Measurements from ENCODE around the gene TRIM46. TPM values are rescaled to one million over a fixed set of nuclear protein-coding genes. Genes with fewer than 3 reads are reported as not detected.
A peak's percentile ranks its signal among the peaks of the same experiment; 100 is the strongest.

Gene TRIM46
- total RNA-seq, 2 experiments from 2014 or later = 17.8 to 18.3 TPM

- Mint-ChIP-seq H3K9me3 (no peaks in the 10 kb centered on the region), H3K27ac (peak overlapping the region; percentile 96), H3K27me3 (no peaks in the 10 kb centered on the region), H3K36me3 (ENCODE audit: low read depth) (peaks cover 56% of the 10 kb centered on the region), H3K4me1 (peaks cover 56% of the 10 kb centered on the region), H3K4me3 (peak overlapping the region; percentile 18)
- POLR2A ChIA-PET = interaction anchor here (1.2 to 7.5 kb wide), 5 partner anchors 8 to 50 kb away, joined by 8 to 133 read pairs (median 17); partner anchors contain the start of genes MTX1 and THBS3
- peak; percentile 88 for DNase-seq
- CTCF ChIA-PET = interaction anchor here (0.7 to 5.0 kb wide), 13 partner anchors 17 to 92 kb away, joined by 3 to 93 read pairs (median 11); no protein-coding TSS in a partner anchor
Observed at GRCh38 chr1:155176544-155177071, 3.0 kb downstream of the TRIM46 start.

DNA sequence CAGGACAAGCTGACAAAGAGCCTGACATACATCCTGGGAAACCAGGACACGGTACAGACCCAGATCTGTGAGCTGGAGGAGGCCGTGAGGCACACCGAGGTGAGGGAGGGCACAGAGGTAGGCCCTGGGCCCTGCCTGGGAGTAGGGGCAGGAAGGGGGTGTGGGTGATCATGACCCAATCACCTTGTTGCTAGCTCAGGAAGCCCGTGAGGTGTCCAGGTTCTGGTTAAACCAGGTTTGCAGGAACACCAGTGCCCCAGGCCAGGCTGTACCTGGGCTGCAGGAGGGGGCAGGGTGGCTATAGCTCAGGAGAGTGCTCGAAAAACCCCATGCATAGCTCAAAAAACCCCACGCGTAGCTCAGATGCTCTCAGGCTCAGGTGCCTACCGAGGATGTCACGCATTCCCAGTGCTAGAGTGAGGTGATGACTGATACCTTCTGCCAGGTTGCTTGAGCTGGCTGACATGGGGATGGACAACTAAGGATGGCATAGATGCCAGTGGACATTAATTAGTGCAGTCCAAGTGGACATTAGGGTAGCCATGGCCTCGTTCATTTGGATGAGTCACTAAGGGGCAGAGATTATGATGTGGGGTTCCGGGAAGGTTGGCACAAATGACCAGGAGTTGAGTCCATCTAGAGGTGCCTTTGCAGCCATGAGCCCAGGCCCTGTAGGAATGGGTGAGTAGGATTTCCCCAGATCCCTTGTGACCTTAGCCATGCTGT lies 3.7 kb downstream of the TRIM46 start:
- POLR2A ChIA-PET = interaction anchor here (1.2 to 7.5 kb wide), 5 partner anchors 16 to 146 kb away, joined by 3 to 133 read pairs (median 8); partner anchors contain the start of genes MTX1 and THBS3
- no peak overlapping the region for H3K4me3 Mint-ChIP-seq
- CTCF ChIA-PET = interaction anchor here (0.7 to 2.7 kb wide), 9 partner anchors 16 to 93 kb away, joined by 3 to 21 read pairs (median 8); no protein-coding TSS in a partner anchor
- H3K9me3 Mint-ChIP-seq = no peaks in the 10 kb centered on the region
- H3K36me3 Mint-ChIP-seq (ENCODE audit: low read depth) = peaks cover 56% of the 10 kb centered on the region
- no peak overlapping the region for H3K27ac Mint-ChIP-seq
- no peak for DNase-seq
- H3K27me3 Mint-ChIP-seq = no peaks in the 10 kb centered on the region
- H3K4me1 Mint-ChIP-seq = peaks cover 53% of the 10 kb centered on the region

DNA sequence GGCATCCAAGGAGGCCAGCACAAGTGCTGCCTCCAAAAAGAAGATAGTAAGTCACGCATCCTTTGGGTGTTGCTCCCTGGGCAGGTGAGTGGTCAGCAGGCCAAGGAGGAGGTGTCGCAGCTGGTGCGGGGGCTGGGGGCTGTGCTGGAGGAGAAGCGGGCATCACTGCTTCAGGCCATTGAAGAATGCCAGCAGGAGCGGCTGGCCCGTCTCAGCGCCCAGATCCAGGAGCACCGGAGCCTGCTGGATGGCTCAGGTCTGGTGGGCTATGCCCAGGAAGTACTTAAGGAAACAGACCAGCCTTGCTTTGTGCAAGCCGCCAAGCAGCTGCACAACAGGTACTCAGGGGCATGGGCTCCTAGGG lies 4.3 kb downstream of the TRIM46 start:
- CTCF ChIA-PET = interaction anchor here (1.3 to 2.7 kb wide), 7 partner anchors 15 to 93 kb away, joined by 4 to 21 read pairs (median 9); no protein-coding TSS in a partner anchor
- POLR2A ChIA-PET = interaction anchor here (1.0 to 7.5 kb wide), 6 partner anchors 15 to 145 kb away, joined by 3 to 133 read pairs (median 7); partner anchors contain the start of genes MTX1 and THBS3
- no peak overlapping the region for H3K27ac Mint-ChIP-seq
- peaks cover 51% of the 10 kb centered on the region for H3K4me1 Mint-ChIP-seq
- H3K36me3 Mint-ChIP-seq (ENCODE audit: low read depth) = peaks cover 57% of the 10 kb centered on the region
- H3K27me3 Mint-ChIP-seq = no peaks in the 10 kb centered on the region
- no peaks in the 10 kb centered on the region for H3K9me3 Mint-ChIP-seq
- H3K4me3 Mint-ChIP-seq = no peak overlapping the region
- no peak for DNase-seq

- Mint-ChIP-seq H3K36me3 (ENCODE audit: low read depth) (peaks cover 58% of the 10 kb centered on the region), H3K4me3 (no peak overlapping the region), H3K9me3 (no peaks in the 10 kb centered on the region), H3K4me1 (peaks cover 47% of the 10 kb centered on the region), H3K27ac (no peak overlapping the region), H3K27me3 (no peaks in the 10 kb centered on the region)
- CTCF ChIA-PET = interaction anchor here (1.5 to 2.7 kb wide), 4 partner anchors 15 to 94 kb away, joined by 4 to 21 read pairs (median 8); no protein-coding TSS in a partner anchor
- POLR2A ChIA-PET = interaction anchor here (1.0 to 7.5 kb wide), 4 partner anchors 15 to 145 kb away, joined by 3 to 133 read pairs (median 4); no protein-coding TSS in a partner anchor
- DNase-seq = no peak
Observed at GRCh38 chr1:155178441-155179111, 4.9 kb downstream of the TRIM46 start.

- no peak overlapping the region for H3K27ac Mint-ChIP-seq
- H3K9me3 Mint-ChIP-seq = no peaks in the 10 kb centered on the region
- H3K36me3 Mint-ChIP-seq (ENCODE audit: low read depth) = peaks cover 60% of the 10 kb centered on the region
- H3K4me3 Mint-ChIP-seq = no peak overlapping the region
- H3K4me1 Mint-ChIP-seq = peaks cover 42% of the 10 kb centered on the region
- ChIA-PET CTCF (interaction anchor here (2.7 kb wide), 1 partner anchor 14 kb away, joined by 21 read pairs; no protein-coding TSS in a partner anchor), POLR2A (interaction anchor here (1.3 kb wide), 1 partner anchor 47 kb away, joined by 3 read pairs; no protein-coding TSS in a partner anchor)
- no peak for DNase-seq
- no peaks in the 10 kb centered on the region for H3K27me3 Mint-ChIP-seq
Observed at GRCh38 chr1:155179112-155180031, 5.7 kb downstream of the TRIM46 start.

GRCh38 chr1:155181371-155182051 lies 7.9 kb downstream of the TRIM46 start:
- CTCF ChIA-PET = interaction anchor here (1.0 to 1.3 kb wide), 3 partner anchors 9 to 93 kb away, joined by 3 to 4 read pairs (median 3); partner anchors contain the start of gene KRTCAP2
- DNase-seq = no peak
- POLR2A ChIA-PET = no interaction called here
- Mint-ChIP-seq H3K9me3 (no peaks in the 10 kb centered on the region), H3K4me3 (no peak overlapping the region), H3K27ac (no peak overlapping the region), H3K36me3 (ENCODE audit: low read depth) (peaks cover 53% of the 10 kb centered on the region), H3K4me1 (peaks cover 23% of the 10 kb centered on the region), H3K27me3 (no peaks in the 10 kb centered on the region)

DNA sequence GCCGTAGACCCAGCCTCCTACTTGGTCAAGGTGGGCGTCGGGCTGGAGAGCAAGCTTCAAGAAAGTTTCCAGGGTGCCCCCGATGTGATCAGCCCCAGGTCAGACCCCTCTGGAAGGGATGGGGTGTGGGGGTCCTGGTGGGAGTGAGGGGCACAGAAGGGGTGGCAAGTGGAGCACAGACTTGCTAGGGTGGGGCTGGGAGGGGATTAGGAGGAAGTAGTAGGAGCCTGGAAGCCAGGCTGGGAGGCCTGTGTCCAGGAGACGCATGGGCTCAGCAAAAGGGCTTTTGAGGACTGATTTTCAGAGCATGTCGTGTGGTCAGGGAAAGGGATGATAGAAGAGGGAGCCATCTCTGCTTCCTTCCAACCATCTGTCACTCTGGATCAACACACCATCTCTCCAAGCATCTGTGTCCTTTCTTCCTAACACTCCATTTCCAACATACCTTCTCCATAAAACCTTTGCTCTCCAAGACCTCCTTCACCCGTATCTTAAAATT lies 8.5 kb downstream of the TRIM46 start:
- Mint-ChIP-seq H3K27ac (no peak overlapping the region), H3K4me3 (no peak overlapping the region), H3K4me1 (peaks cover 17% of the 10 kb centered on the region), H3K27me3 (no peaks in the 10 kb centered on the region), H3K9me3 (no peaks in the 10 kb centered on the region), H3K36me3 (ENCODE audit: low read depth) (peaks cover 48% of the 10 kb centered on the region)
- POLR2A ChIA-PET = interaction anchor here (4.1 kb wide), 1 partner anchor 11 kb away, joined by 26 read pairs; no protein-coding TSS in a partner anchor
- CTCF ChIA-PET = interaction anchor here (1.1 kb wide), 1 partner anchor 9 kb away, joined by 3 read pairs; the partner anchor contains the start of gene KRTCAP2
- no peak for DNase-seq

DNA sequence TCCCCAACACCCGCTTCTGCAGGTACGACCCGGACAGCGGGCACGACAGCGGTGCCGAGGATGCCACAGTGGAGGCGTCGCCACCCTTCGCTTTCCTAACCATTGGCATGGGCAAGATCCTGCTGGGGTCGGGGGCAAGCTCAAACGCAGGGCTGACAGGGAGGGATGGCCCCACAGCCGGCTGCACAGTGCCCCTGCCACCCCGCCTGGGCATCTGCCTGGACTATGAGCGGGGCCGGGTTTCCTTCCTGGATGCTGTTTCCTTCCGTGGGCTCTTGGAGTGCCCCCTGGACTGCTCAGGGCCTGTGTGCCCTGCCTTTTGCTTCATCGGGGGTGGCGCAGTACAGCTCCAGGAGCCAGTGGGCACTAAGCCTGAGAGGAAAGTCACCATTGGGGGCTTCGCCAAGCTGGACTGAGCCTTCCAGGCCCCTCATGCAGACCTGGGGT lies 10.1 kb downstream of the TRIM46 start:
- ChIA-PET CTCF (interaction anchor here (1.6 kb wide), 1 partner anchor 10 kb away, joined by 6 read pairs; no protein-coding TSS in a partner anchor), POLR2A (interaction anchor here (1.5 to 4.1 kb wide), 2 partner anchors 8 to 10 kb away, joined by 8 to 26 read pairs; no protein-coding TSS in a partner anchor)
- Mint-ChIP-seq H3K4me3 (no peak overlapping the region), H3K4me1 (peaks cover 18% of the 10 kb centered on the region), H3K27me3 (no peaks in the 10 kb centered on the region), H3K36me3 (ENCODE audit: low read depth) (peaks cover 42% of the 10 kb centered on the region), H3K27ac (no peak overlapping the region), H3K9me3 (no peaks in the 10 kb centered on the region)
- DNase-seq = no peak

DNA sequence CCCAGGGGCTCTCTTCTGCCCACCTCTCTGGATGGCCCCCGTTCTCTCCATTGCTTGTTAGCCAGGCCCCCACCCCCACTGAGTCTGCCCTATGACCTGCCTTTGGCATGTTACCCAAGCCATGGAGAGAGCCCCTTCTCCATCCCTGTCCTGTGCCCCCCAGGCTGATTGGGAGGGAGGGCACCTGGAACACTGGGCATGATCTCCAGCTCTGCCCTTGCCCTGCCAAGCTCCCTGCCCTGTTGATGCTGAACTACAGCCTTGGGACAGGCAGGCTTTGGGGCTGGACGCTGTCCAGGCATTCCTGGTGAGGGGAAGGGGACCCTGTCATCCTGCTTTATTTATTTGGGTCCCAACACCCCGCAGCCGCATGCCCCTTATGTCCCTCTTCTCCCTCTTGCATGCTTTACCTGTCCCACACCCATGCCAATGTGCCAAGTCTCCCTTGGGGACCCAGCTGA lies 10.7 kb downstream of the TRIM46 start:
- CTCF ChIA-PET = interaction anchor here (0.6 to 1.6 kb wide), 2 partner anchors 10 to 552 kb away, joined by 4 to 6 read pairs; no protein-coding TSS in a partner anchor
- H3K4me3 Mint-ChIP-seq = no peak overlapping the region
- POLR2A ChIA-PET = interaction anchor here (0.7 to 4.1 kb wide), 4 partner anchors 9 to 60 kb away, joined by 3 to 26 read pairs (median 6); partner anchors contain the start of gene KRTCAP2
- H3K27ac Mint-ChIP-seq = no peak overlapping the region
- peaks cover 16% of the 10 kb centered on the region for H3K4me1 Mint-ChIP-seq
- H3K27me3 Mint-ChIP-seq = no peaks in the 10 kb centered on the region
- no peak for DNase-seq
- peaks cover 36% of the 10 kb centered on the region for H3K36me3 Mint-ChIP-seq (ENCODE audit: low read depth)
- H3K9me3 Mint-ChIP-seq = no peaks in the 10 kb centered on the region

- peaks cover 30% of the 10 kb centered on the region for H3K36me3 Mint-ChIP-seq (ENCODE audit: low read depth)
- no peaks in the 10 kb centered on the region for H3K9me3 Mint-ChIP-seq
- DNase-seq = no peak
- H3K4me1 Mint-ChIP-seq = peaks cover 16% of the 10 kb centered on the region
- H3K27me3 Mint-ChIP-seq = no peaks in the 10 kb centered on the region
- ChIA-PET POLR2A (interaction anchor here (0.7 to 4.1 kb wide), 5 partner anchors 8 to 59 kb away, joined by 3 to 26 read pairs (median 4); partner anchors contain the start of gene KRTCAP2), CTCF (interaction anchor here (0.6 to 1.6 kb wide), 3 partner anchors 9 to 551 kb away, joined by 3 to 6 read pairs (median 4); no protein-coding TSS in a partner anchor)
- H3K27ac Mint-ChIP-seq = no peak overlapping the region
- no peak overlapping the region for H3K4me3 Mint-ChIP-seq
Observed at GRCh38 chr1:155184835-155185782, 11.5 kb downstream of the TRIM46 start.

All from activated CD4-positive, alpha-beta memory T cell treated with anti-CD3 and anti-CD28 coated beads, Interleukin-2, amount 10 ng/mL, durations not matched to agents 7 days and 5 days (primary cell).